ENCODE results near the gene SERPINB11.

Gene SERPINB11

DNA sequence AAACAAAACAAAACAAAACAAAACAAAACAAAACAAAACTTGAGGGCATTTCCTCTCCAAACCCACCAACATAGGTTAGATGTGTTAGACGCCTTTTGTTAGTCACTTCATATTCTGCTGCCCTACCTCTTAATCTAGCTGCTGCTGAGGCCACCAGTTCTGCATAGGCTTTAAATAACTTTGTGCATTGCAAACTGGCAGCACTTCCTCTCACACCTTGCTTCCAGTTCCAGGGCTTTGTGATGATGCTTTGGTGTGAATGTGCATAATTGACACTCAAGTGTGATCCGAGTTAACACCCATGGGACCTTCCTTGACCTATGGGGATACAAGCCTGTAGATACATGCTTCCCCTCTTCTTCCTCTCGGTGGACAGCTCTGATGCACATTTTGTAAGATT is 2.3 kb upstream of the SERPINB11 start:
- Histone ChIP-seq H3K79me2 (no peaks in the 10 kb centered on the region), H2AFZ (no peak overlapping the region), H3K27ac (no peak overlapping the region), H3K9ac (no peak overlapping the region), H3K27me3 (ENCODE audit: control insufficient read depth, insufficient read depth, low read length) (no peaks in the 10 kb centered on the region), H3K36me3 (ENCODE audit: control insufficient read depth, insufficient read depth, low read length) (no peaks in the 10 kb centered on the region), H3K4me3 (ENCODE audit: low read depth, low read length) (no peak overlapping the region), H3K4me2 (ENCODE audit: low read length) (no peak overlapping the region), H3K9me3 (ENCODE audit: control insufficient read depth, low read length) (no peaks in the 10 kb centered on the region), H3K4me1 (no peaks in the 10 kb centered on the region)
- TF ChIP-seq, protein P1, sequence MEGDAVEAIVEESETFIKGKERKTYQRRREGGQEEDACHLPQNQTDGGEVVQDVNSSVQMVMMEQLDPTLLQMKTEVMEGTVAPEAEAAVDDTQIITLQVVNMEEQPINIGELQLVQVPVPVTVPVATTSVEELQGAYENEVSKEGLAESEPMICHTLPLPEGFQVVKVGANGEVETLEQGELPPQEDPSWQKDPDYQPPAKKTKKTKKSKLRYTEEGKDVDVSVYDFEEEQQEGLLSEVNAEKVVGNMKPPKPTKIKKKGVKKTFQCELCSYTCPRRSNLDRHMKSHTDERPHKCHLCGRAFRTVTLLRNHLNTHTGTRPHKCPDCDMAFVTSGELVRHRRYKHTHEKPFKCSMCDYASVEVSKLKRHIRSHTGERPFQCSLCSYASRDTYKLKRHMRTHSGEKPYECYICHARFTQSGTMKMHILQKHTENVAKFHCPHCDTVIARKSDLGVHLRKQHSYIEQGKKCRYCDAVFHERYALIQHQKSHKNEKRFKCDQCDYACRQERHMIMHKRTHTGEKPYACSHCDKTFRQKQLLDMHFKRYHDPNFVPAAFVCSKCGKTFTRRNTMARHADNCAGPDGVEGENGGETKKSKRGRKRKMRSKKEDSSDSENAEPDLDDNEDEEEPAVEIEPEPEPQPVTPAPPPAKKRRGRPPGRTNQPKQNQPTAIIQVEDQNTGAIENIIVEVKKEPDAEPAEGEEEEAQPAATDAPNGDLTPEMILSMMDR (IDR thresholded peaks at IDR 0.05), result no peak

GRCh38 chr18:63701952-63702351 is 808 bp upstream of the SERPINB11 start:
- H3K4me2 ChIP-seq (ENCODE audit: low read length), result no peak overlapping the region

DNA sequence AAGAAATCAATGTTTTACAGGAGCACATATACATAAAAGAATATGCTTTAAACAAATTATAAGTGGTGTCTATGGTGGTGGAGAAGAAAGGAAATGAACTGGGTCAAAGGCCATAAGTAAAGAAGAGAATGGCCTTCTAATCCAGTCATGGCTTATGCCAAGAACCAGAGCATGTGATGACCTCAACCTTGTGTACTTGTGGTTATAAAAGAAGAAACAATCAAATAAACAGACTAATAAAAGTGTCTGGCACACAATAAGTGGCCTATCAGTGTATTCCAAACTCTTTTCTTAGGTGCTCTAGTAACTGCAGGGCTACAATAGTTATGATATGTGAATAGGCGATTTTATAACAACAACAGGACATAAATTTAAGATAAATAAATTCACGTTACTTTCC is 2.6 kb downstream of the SERPINB11 start:
- H3K9me3 ChIP-seq (ENCODE audit: control insufficient read depth, low read length), result no peaks in the 10 kb centered on the region
- no peaks in the 10 kb centered on the region for H3K4me1 ChIP-seq
- no peaks in the 10 kb centered on the region for H3K79me2 ChIP-seq
- TF ChIP-seq, protein P1 (IDR thresholded peaks at IDR 0.05), result no peak
- H3K4me2 ChIP-seq (ENCODE audit: low read length), result no peak overlapping the region
- H3K27ac ChIP-seq, result no peak overlapping the region
- H3K36me3 ChIP-seq (ENCODE audit: control insufficient read depth, insufficient read depth, low read length), result no peaks in the 10 kb centered on the region
- no peak overlapping the region for H3K9ac ChIP-seq
- no peak overlapping the region for H2AFZ ChIP-seq
- no peak overlapping the region for H3K4me3 ChIP-seq (ENCODE audit: low read depth, low read length)
- no peaks in the 10 kb centered on the region for H3K27me3 ChIP-seq (ENCODE audit: control insufficient read depth, insufficient read depth, low read length)

More at GRCh38 chr18:63701952-63702351, 808 bp upstream of the SERPINB11 start:
- no peaks in the 10 kb centered on the region for H3K36me3 ChIP-seq (ENCODE audit: control insufficient read depth, insufficient read depth, low read length)
- no peaks in the 10 kb centered on the region for H3K9me3 ChIP-seq (ENCODE audit: control insufficient read depth, low read length)
- H2AFZ ChIP-seq, result no peak overlapping the region
- no peak overlapping the region for H3K27ac ChIP-seq
- no peak overlapping the region for H3K4me3 ChIP-seq (ENCODE audit: low read depth, low read length)
- H3K79me2 ChIP-seq, result no peaks in the 10 kb centered on the region
- H3K27me3 ChIP-seq (ENCODE audit: control insufficient read depth, insufficient read depth, low read length), result no peaks in the 10 kb centered on the region
- H3K4me1 ChIP-seq, result no peaks in the 10 kb centered on the region
- TF ChIP-seq, protein P1 (IDR thresholded peaks at IDR 0.05), result no peak
- H3K9ac ChIP-seq, result no peak overlapping the region

DNA sequence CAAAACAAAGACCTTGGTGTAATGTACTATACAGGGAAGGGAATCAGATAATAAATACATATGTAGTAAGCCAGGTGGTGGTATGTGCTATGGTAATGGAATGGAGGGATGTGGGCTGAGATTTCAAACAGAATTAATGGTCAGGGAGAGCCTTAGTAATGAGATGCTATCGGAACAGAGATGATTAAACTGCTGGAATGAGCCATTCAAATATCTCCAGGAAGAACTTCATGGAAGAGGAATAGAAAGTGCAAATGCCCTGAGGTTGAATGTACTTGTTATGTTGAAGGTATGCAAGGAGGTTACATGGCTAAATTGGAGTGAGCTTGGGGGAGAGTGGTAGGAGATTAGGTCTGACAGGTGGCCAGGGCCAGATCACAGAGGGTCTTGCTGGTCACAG is 5.1 kb downstream of the SERPINB11 start:
- H3K27me3 ChIP-seq (ENCODE audit: control insufficient read depth, insufficient read depth, low read length), result no peaks in the 10 kb centered on the region
- H3K4me1 ChIP-seq, result no peaks in the 10 kb centered on the region
- TF ChIP-seq, protein P1 (IDR thresholded peaks at IDR 0.05), result no peak
- no peak overlapping the region for H3K4me3 ChIP-seq (ENCODE audit: low read depth, low read length)
- no peak overlapping the region for H3K4me2 ChIP-seq (ENCODE audit: low read length)
- no peaks in the 10 kb centered on the region for H3K36me3 ChIP-seq (ENCODE audit: control insufficient read depth, insufficient read depth, low read length)
- H3K79me2 ChIP-seq, result no peaks in the 10 kb centered on the region
- no peak overlapping the region for H3K27ac ChIP-seq
- H3K9me3 ChIP-seq (ENCODE audit: control insufficient read depth, low read length), result no peaks in the 10 kb centered on the region
- no peak overlapping the region for H2AFZ ChIP-seq
- no peak overlapping the region for H3K9ac ChIP-seq

- Histone ChIP-seq H3K27me3 (ENCODE audit: control insufficient read depth, insufficient read depth, low read length) (no peaks in the 10 kb centered on the region), H3K4me1 (no peaks in the 10 kb centered on the region), H3K9ac (no peak overlapping the region), H2AFZ (no peak overlapping the region), H3K27ac (no peak overlapping the region), H3K4me3 (ENCODE audit: low read depth, low read length) (no peak overlapping the region), H3K9me3 (ENCODE audit: control insufficient read depth, low read length) (no peaks in the 10 kb centered on the region), H3K79me2 (no peaks in the 10 kb centered on the region), H3K4me2 (ENCODE audit: low read length) (no peak overlapping the region), H3K36me3 (ENCODE audit: control insufficient read depth, insufficient read depth, low read length) (no peaks in the 10 kb centered on the region)
- TF ChIP-seq, protein P1 (IDR thresholded peaks at IDR 0.05), result no peak
These were observed 5.9 kb downstream of the SERPINB11 start for GRCh38 chr18:63708650-63709049.

All from parathyroid adenoma (tissue), 2 donors.